Stimulated activated effector memory CD8-positive, alpha-beta T cell treated with anti-CD3 and anti-CD28 coated beads, Interleukin-12 subunit alpha, Interleukin-12 subunit beta, amount 100 ng/mL, for 72 hours (primary cell): ENCODE measurements around the gene TSPEAR.
"Not testable (repeated sequence)": the region's sequence is repeated elsewhere in the genome, so short reads cannot be mapped to it uniquely, and the experiment has no call there.

Source experiments
- ATAC-seq: fragments of 150-1000 bp; cut with Tn5 transposase; 2 replicates; pipeline ENCODE4 v1.10.0; 2021
- DNase-seq, 2 donors: peaks; one replicate each; pipeline ENCODE4 v3.0.0; 2021 to 2022; ENCODE audit warnings: low spot score in 2 of 2
- H3K27ac Mint-ChIP-seq: one replicate; pipeline ENCODE4 v1.8.0; 2022; ENCODE audit warnings: mild to moderate bottlenecking, mixed read lengths
- H3K36me3 Mint-ChIP-seq: one replicate; pipeline ENCODE4 v1.8.0; 2022; ENCODE audit warnings: mild to moderate bottlenecking, mixed read lengths
- H3K4me1 Mint-ChIP-seq: one replicate; pipeline ENCODE4 v1.8.0; 2022; ENCODE audit warnings: mixed read lengths
- H3K4me3 Mint-ChIP-seq: one replicate; pipeline ENCODE4 v1.8.0; 2022; ENCODE audit warnings: mild to moderate bottlenecking, mixed read lengths
- H3K9me3 Mint-ChIP-seq: one replicate; pipeline ENCODE4 v1.8.0; 2022; ENCODE audit warnings: mixed read lengths

Gene TSPEAR

GRCh38 chr21:44636209-44637017 is 75.0 kb downstream of the TSPEAR start:
- DNase-seq: no peak
- no peak overlapping the region for H3K27ac Mint-ChIP-seq
- H3K36me3 Mint-ChIP-seq: no peaks in the 10 kb centered on the region

GRCh38 chr21:44632067-44632466 is 79.3 kb downstream of the TSPEAR start:
- H3K27ac Mint-ChIP-seq: no peak overlapping the region
- no peak for DNase-seq
- peaks cover 28% of the 10 kb centered on the region for H3K9me3 Mint-ChIP-seq
- H3K36me3 Mint-ChIP-seq: no peaks in the 10 kb centered on the region
- peaks cover 25% of the 10 kb centered on the region for H3K4me1 Mint-ChIP-seq
- no peak for ATAC-seq
- H3K4me3 Mint-ChIP-seq: no peak overlapping the region

More at GRCh38 chr21:44636209-44637017, 75.0 kb downstream of the TSPEAR start:
- Mint-ChIP-seq H3K4me1 (peaks cover 10% of the 10 kb centered on the region), H3K9me3 (peaks cover 20% of the 10 kb centered on the region), H3K4me3 (no peak overlapping the region)
- no peak for ATAC-seq

- no peaks in the 10 kb centered on the region for H3K36me3 Mint-ChIP-seq
- peak overlapping the region; percentile 3 for H3K27ac Mint-ChIP-seq
- H3K4me1 Mint-ChIP-seq: peaks cover 38% of the 10 kb centered on the region
- H3K9me3 Mint-ChIP-seq: peaks cover 28% of the 10 kb centered on the region
- DNase-seq (no peak), ATAC-seq (no peak)
- H3K4me3 Mint-ChIP-seq: no peak overlapping the region
Measured at GRCh38 chr21:44630440-44630839, 80.9 kb downstream of the TSPEAR start.

- ATAC-seq (no peak), DNase-seq (no peak)
- Mint-ChIP-seq H3K36me3 (no peaks in the 10 kb centered on the region), H3K4me3 (no peak overlapping the region), H3K4me1 (peaks cover 45% of the 10 kb centered on the region), H3K27ac (peak overlapping the region; percentile 3), H3K9me3 (peaks cover 39% of the 10 kb centered on the region)
Measured at GRCh38 chr21:44628707-44629391, 82.5 kb downstream of the TSPEAR start.

- ATAC-seq, H3K4me3 Mint-ChIP-seq, DNase-seq, H3K36me3 Mint-ChIP-seq: not testable (repeated sequence)
- Mint-ChIP-seq H3K4me1 (peaks cover 45% of the 10 kb centered on the region), H3K27ac (peak overlapping the region; percentile 73), H3K9me3 (peaks cover 41% of the 10 kb centered on the region)
Measured at GRCh38 chr21:44627831-44628233, 83.5 kb downstream of the TSPEAR start.

- peaks cover 43% of the 10 kb centered on the region for H3K9me3 Mint-ChIP-seq
- peak overlapping the region; percentile 73 for H3K27ac Mint-ChIP-seq
- H3K4me1 Mint-ChIP-seq: peaks cover 45% of the 10 kb centered on the region
- not testable (repeated sequence) for ATAC-seq, DNase-seq, H3K36me3 Mint-ChIP-seq, H3K4me3 Mint-ChIP-seq
Measured at GRCh38 chr21:44627181-44627822, 84.1 kb downstream of the TSPEAR start.

- Mint-ChIP-seq H3K36me3 (no peaks in the 10 kb centered on the region), H3K27ac (peak within 1 kb of the TSS; percentile 73), H3K4me1 (peaks cover 45% of the 10 kb centered on the region), H3K9me3 (peaks cover 39% of the 10 kb centered on the region), H3K4me3 (peak within 1 kb of the TSS; percentile 22)
- DNase-seq (no peak), ATAC-seq (no peak)
Measured at GRCh38 chr21:44626673-44627143, 84.7 kb downstream of the TSPEAR start, which contains the start of gene KRTAP10-9. KRTAP10-9 (plus strand) TSS chr21:44627093; CDS start chr21:44627172, 79 bp downstream.

GRCh38 chr21:44626262-44626661 is 85.1 kb downstream of the TSPEAR start:
- peak overlapping the region; percentile 22 for H3K4me3 Mint-ChIP-seq
- DNase-seq (peak in 1 of 2 donors; percentile 17), ATAC-seq (peak; percentile 94)
- no peaks in the 10 kb centered on the region for H3K36me3 Mint-ChIP-seq
- H3K4me1 Mint-ChIP-seq: peaks cover 45% of the 10 kb centered on the region
- H3K27ac Mint-ChIP-seq: no peak overlapping the region
- H3K9me3 Mint-ChIP-seq: peaks cover 36% of the 10 kb centered on the region

GRCh38 chr21:44625756-44626155 is 85.6 kb downstream of the TSPEAR start:
- H3K4me1 Mint-ChIP-seq: peaks cover 45% of the 10 kb centered on the region
- no peak for ATAC-seq
- H3K27ac Mint-ChIP-seq: no peak overlapping the region
- H3K36me3 Mint-ChIP-seq: no peaks in the 10 kb centered on the region
- H3K9me3 Mint-ChIP-seq: peaks cover 32% of the 10 kb centered on the region
- no peak overlapping the region for H3K4me3 Mint-ChIP-seq
- no peak for DNase-seq

GRCh38 chr21:44623575-44623974 is 87.8 kb downstream of the TSPEAR start:
- Mint-ChIP-seq H3K4me3 (no peak overlapping the region), H3K9me3 (peaks cover 39% of the 10 kb centered on the region), H3K36me3 (no peaks in the 10 kb centered on the region), H3K4me1 (peaks cover 43% of the 10 kb centered on the region), H3K27ac (no peak overlapping the region)
- DNase-seq (no peak), ATAC-seq (no peak)

GRCh38 chr21:44619886-44620285 is 91.5 kb downstream of the TSPEAR start:
- ATAC-seq (no peak), DNase-seq (no peak)
- peaks cover 38% of the 10 kb centered on the region for H3K9me3 Mint-ChIP-seq
- H3K27ac Mint-ChIP-seq: peak overlapping the region; percentile 91
- peaks cover 43% of the 10 kb centered on the region for H3K4me1 Mint-ChIP-seq
- no peak overlapping the region for H3K4me3 Mint-ChIP-seq
- no peaks in the 10 kb centered on the region for H3K36me3 Mint-ChIP-seq

GRCh38 chr21:44618909-44619308 is 92.5 kb downstream of the TSPEAR start:
- H3K4me3 Mint-ChIP-seq: peak overlapping the region; percentile 51
- H3K27ac Mint-ChIP-seq: peak overlapping the region; percentile 91
- peaks cover 29% of the 10 kb centered on the region for H3K9me3 Mint-ChIP-seq
- peak; percentile 98 for ATAC-seq
- H3K4me1 Mint-ChIP-seq: peaks cover 39% of the 10 kb centered on the region
- peak; percentile 26 to 67 for DNase-seq
- H3K36me3 Mint-ChIP-seq: no peaks in the 10 kb centered on the region

GRCh38 chr21:44618504-44618903 is 92.9 kb downstream of the TSPEAR start:
- Mint-ChIP-seq H3K9me3 (peaks cover 25% of the 10 kb centered on the region), H3K4me1 (peaks cover 39% of the 10 kb centered on the region), H3K4me3 (peak overlapping the region; percentile 51), H3K27ac (peak overlapping the region; percentile 91), H3K36me3 (no peaks in the 10 kb centered on the region)
- ATAC-seq (peak; percentile 57), DNase-seq (no peak)

- no peak for ATAC-seq
- DNase-seq: no peak
- H3K4me3 Mint-ChIP-seq: no peak overlapping the region
- H3K4me1 Mint-ChIP-seq: peaks cover 45% of the 10 kb centered on the region
- peaks cover 17% of the 10 kb centered on the region for H3K9me3 Mint-ChIP-seq
- no peaks in the 10 kb centered on the region for H3K36me3 Mint-ChIP-seq
- H3K27ac Mint-ChIP-seq: peak overlapping the region; percentile 91
Measured at GRCh38 chr21:44617071-44617501, 94.3 kb downstream of the TSPEAR start.

GRCh38 chr21:44616591-44616926 is 94.8 kb downstream of the TSPEAR start:
- peaks cover 17% of the 10 kb centered on the region for H3K9me3 Mint-ChIP-seq
- no peak overlapping the region for H3K4me3 Mint-ChIP-seq
- ATAC-seq (no peak), DNase-seq (no peak)
- H3K27ac Mint-ChIP-seq: peak overlapping the region; percentile 91
- peaks cover 45% of the 10 kb centered on the region for H3K4me1 Mint-ChIP-seq
- no peaks in the 10 kb centered on the region for H3K36me3 Mint-ChIP-seq
